ENCODE measurements around the gene HDDC2.

HDDC2 gene

DNA sequence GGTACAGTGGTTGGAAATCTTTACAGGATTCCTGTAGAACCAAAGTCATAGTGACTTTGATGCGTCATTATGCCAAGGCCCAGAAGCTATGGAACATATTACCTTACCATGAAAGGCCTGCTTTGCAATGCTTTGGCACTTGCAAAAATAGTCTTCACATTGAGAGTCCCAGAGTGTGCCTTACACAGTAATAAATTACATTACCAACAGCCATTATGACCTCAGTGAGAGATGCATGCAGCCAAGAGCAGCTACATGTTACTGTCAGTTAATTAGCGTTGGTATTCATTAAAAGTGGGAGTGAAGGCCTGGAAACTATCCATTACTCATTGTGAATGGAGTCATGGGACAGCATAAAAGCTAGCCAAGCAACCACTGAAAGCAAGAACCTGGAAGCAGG lies 39.2 kb upstream of the HDDC2 start:
- H3K4me3 ChIP-seq (IDR thresholded peaks at IDR 0.05; ENCODE audit: insufficient read depth, low read depth, low read length), result no peak overlapping the region
- no peak overlapping the region for H3K4me2 ChIP-seq
- H3K27me3 ChIP-seq (ENCODE audit: insufficient read depth, low read depth), result no peaks in the 10 kb centered on the region
- no peak overlapping the region for H3K9ac ChIP-seq
- no peak overlapping the region for H3K27ac ChIP-seq
- no peaks in the 10 kb centered on the region for H3K36me3 ChIP-seq (ENCODE audit: insufficient read depth)
- H4K20me1 ChIP-seq (ENCODE audit: insufficient read depth), result no peaks in the 10 kb centered on the region
- no peak overlapping the region for H2AFZ ChIP-seq (ENCODE audit: low read depth)
- TF ChIP-seq, protein P1, sequence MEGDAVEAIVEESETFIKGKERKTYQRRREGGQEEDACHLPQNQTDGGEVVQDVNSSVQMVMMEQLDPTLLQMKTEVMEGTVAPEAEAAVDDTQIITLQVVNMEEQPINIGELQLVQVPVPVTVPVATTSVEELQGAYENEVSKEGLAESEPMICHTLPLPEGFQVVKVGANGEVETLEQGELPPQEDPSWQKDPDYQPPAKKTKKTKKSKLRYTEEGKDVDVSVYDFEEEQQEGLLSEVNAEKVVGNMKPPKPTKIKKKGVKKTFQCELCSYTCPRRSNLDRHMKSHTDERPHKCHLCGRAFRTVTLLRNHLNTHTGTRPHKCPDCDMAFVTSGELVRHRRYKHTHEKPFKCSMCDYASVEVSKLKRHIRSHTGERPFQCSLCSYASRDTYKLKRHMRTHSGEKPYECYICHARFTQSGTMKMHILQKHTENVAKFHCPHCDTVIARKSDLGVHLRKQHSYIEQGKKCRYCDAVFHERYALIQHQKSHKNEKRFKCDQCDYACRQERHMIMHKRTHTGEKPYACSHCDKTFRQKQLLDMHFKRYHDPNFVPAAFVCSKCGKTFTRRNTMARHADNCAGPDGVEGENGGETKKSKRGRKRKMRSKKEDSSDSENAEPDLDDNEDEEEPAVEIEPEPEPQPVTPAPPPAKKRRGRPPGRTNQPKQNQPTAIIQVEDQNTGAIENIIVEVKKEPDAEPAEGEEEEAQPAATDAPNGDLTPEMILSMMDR (conservative IDR thresholded peaks at IDR 0.05; ENCODE audit: low read depth, low read length), result no peak
- H3K4me1 ChIP-seq (ENCODE audit: low read depth, poor library complexity, severe bottlenecking), result no peaks in the 10 kb centered on the region
- H3K79me2 ChIP-seq (ENCODE audit: insufficient read depth, low read depth), result no peaks in the 10 kb centered on the region

DNA sequence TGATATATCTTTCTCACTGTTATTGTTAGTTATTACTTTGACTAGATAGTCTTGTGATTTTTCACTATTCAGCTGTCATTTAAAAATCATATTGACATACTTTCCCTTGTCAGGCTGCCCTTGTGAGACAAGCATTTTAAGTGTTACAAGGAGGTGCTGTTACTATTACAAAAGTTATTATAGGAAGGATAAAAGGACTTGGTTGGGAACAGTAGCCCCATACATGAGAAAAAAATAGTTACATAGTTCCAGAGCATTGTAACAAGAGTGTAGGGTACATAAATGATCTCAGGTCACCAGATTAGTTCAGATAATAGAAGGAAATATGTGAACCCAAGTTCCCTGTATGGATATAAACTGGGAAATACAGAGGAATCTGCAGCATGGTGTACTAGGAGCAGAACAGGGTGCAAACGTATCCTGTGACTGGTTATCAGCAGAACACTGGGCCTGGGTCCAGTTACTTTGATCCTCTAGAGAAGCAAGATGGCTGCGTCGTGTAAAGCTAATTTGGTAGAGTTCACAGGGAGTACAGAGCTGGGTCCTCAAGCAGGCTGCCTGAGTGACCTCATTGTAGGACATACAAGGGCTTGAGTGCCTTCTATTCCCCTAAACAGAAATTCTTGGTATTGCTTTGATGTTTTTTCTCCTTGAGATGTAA lies 38.5 kb upstream of the HDDC2 start:
- H3K4me2 ChIP-seq, result no peak overlapping the region
- no peaks in the 10 kb centered on the region for H3K27me3 ChIP-seq (ENCODE audit: insufficient read depth, low read depth)
- H3K27ac ChIP-seq, result no peak overlapping the region
- H3K4me3 ChIP-seq (IDR thresholded peaks at IDR 0.05; ENCODE audit: insufficient read depth, low read depth, low read length), result no peak overlapping the region
- H2AFZ ChIP-seq (ENCODE audit: low read depth), result no peak overlapping the region
- H3K4me1 ChIP-seq (ENCODE audit: low read depth, poor library complexity, severe bottlenecking), result no peaks in the 10 kb centered on the region
- no peaks in the 10 kb centered on the region for H3K36me3 ChIP-seq (ENCODE audit: insufficient read depth)
- TF ChIP-seq, protein P1 (conservative IDR thresholded peaks at IDR 0.05; ENCODE audit: low read depth, low read length), result no peak
- H4K20me1 ChIP-seq (ENCODE audit: insufficient read depth), result no peaks in the 10 kb centered on the region
- no peak overlapping the region for H3K9ac ChIP-seq
- H3K79me2 ChIP-seq (ENCODE audit: insufficient read depth, low read depth), result no peaks in the 10 kb centered on the region

DNA sequence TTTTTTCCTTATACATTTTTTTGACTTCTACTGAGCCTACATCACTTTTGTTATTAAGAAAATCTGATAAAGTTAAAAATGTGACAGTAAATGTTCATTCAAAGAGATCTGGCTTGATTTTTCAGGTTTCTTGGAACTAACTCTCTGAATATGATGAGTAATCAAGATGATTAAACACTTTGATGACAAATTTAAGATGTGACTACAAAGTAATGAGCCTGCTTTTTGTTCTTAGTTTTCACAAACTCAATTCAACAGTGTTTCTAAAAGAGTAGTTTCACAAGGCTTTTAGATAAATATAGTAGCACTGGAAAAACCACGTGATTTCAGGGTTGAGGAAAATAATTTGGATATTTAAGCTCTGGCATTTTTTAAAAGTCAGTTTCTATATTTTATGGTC lies 37.9 kb upstream of the HDDC2 start:
- no peak overlapping the region for H3K27ac ChIP-seq
- no peaks in the 10 kb centered on the region for H3K4me1 ChIP-seq (ENCODE audit: low read depth, poor library complexity, severe bottlenecking)
- H3K4me2 ChIP-seq, result no peak overlapping the region
- no peak overlapping the region for H3K9ac ChIP-seq
- TF ChIP-seq, protein P1 (conservative IDR thresholded peaks at IDR 0.05; ENCODE audit: low read depth, low read length), result no peak
- no peak overlapping the region for H3K4me3 ChIP-seq (IDR thresholded peaks at IDR 0.05; ENCODE audit: insufficient read depth, low read depth, low read length)
- H2AFZ ChIP-seq (ENCODE audit: low read depth), result no peak overlapping the region
- H3K79me2 ChIP-seq (ENCODE audit: insufficient read depth, low read depth), result no peaks in the 10 kb centered on the region
- no peaks in the 10 kb centered on the region for H3K27me3 ChIP-seq (ENCODE audit: insufficient read depth, low read depth)
- no peaks in the 10 kb centered on the region for H3K36me3 ChIP-seq (ENCODE audit: insufficient read depth)
- no peaks in the 10 kb centered on the region for H4K20me1 ChIP-seq (ENCODE audit: insufficient read depth)

DNA sequence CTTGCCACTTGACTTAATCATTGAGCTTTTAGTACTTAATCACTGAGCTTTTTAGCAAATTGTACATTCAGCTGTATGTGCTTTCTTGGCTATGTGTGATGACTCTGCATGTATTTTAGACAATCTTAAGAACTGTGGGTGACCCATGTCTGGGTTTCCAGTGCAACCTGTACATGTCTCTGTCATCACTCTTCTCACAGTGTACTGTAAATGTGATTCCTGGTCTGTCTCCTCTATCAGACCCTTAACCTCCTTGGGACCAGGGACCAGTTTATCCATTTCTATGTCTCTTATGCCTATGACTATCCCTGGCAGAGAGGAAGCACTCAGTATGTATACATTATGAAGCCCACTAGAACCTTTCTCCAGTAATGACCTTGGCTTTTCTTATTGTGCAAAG lies 36.6 kb upstream of the HDDC2 start:
- H3K36me3 ChIP-seq (ENCODE audit: insufficient read depth), result no peaks in the 10 kb centered on the region
- H3K27me3 ChIP-seq (ENCODE audit: insufficient read depth, low read depth), result no peaks in the 10 kb centered on the region
- TF ChIP-seq, protein P1 (conservative IDR thresholded peaks at IDR 0.05; ENCODE audit: low read depth, low read length), result no peak
- H4K20me1 ChIP-seq (ENCODE audit: insufficient read depth), result no peaks in the 10 kb centered on the region
- H3K4me1 ChIP-seq (ENCODE audit: low read depth, poor library complexity, severe bottlenecking), result no peaks in the 10 kb centered on the region
- no peak overlapping the region for H3K27ac ChIP-seq
- no peaks in the 10 kb centered on the region for H3K79me2 ChIP-seq (ENCODE audit: insufficient read depth, low read depth)
- no peak overlapping the region for H3K4me2 ChIP-seq
- no peak overlapping the region for H3K9ac ChIP-seq
- H2AFZ ChIP-seq (ENCODE audit: low read depth), result no peak overlapping the region
- H3K4me3 ChIP-seq (IDR thresholded peaks at IDR 0.05; ENCODE audit: insufficient read depth, low read depth, low read length), result no peak overlapping the region

Data from KMS-11 (cell line).